Stimulated activated CD8-positive, alpha-beta memory T cell treated with anti-CD3 and anti-CD28 coated beads, Interleukin-12 subunit alpha, Interleukin-12 subunit beta, amount 100 ng/mL, for 24 hours (primary cell): ENCODE results near the gene TRIM64C.
"Not testable (repeated sequence)": the region's sequence is repeated elsewhere in the genome, so short reads cannot be mapped to it uniquely, and the experiment has no call there.

Experiments
- DNase-seq: peaks from one replicate; pipeline ENCODE4 v3.0.0-alpha.2; 2020; ENCODE audit errors: extremely low read depth

TRIM64C gene, protein sequence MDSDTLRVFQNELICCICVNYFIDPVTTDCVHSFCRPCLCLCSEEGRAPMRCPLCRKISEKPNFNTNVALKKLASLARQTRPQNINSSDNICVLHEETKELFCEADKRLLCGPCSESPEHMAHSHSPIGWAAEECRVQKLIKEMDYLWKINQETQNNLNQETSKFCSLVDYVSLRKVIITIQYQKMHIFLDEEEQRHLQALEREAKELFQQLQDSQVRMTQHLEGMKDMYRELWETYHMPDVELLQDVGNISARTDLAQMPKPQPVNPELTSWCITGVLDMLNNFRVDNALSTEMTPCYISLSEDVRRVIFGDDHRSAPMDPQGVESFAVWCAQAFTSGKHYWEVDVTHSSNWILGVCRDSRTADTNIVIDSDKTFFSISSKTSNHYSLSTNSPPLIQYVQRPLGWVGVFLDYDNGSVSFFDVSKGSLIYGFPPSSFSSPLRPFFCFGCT

DNA sequence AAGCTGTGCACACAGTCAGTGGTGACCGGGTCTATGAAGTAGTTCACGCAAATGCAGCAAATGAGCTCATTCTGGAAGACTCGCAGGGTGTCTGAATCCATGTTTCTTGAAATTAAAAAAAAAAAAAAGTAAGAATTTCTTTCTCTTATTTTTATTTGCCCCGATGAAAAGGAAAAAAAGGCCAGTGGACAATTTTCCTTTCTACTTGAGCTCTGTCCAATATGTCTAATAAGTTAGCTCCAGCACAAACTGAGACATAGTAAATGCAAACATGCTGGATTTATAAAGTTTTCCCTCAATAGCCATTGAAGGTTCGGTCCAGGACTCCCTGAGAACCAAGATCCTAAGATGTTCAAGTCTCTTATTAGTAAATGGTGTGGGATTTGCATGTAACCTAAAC, at the start of gene TRIM64C:
TSS of gene TRIM64C (minus strand) at position 101 of the 400 bp plus-strand sequence. CDS start at position 101, 0 bp downstream.
- DNase-seq: not testable (repeated sequence)

DNA sequence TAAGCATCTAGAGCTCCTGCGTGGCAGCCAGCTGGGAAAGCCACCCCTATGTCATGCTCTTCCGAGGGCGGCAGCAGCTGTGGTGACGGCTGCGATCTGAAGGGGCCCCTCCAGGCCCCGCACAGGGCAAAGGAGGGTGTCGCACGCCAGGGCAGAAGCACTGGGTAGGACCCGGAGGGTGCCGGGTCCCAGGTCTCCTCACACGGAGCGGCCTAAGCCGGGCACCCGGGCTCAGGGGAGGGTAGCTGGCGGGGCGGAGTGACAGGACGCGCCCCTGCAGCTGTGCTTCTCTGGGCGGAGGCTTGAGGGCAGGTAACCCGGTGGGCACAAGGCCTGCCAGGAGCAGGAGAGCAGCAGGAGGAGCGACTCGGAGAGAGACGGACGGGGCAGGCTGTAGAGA, 43.4 kb upstream of the TRIM64C start:
- not testable (repeated sequence) for DNase-seq

DNA sequence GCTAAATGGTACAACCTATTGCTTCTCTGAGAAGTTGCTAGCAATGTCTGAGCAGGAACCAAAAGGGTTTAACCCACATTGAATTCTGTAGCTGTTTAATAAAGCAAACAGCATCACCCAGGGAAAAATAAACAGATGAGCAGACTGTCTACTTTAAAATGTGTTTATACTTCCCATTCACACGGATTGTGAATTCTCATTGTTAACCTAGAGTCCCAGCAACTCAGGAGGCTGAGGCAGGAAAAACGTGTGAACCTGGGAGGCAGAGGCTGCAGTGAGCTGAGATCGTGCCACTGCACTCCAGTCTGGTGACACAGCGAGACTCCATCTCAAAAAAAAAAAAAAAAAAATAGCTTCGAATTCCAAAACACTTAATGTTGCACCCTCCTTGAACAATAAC, 11.0 kb upstream of the TRIM64C start:
- DNase-seq: not testable (repeated sequence)

DNA sequence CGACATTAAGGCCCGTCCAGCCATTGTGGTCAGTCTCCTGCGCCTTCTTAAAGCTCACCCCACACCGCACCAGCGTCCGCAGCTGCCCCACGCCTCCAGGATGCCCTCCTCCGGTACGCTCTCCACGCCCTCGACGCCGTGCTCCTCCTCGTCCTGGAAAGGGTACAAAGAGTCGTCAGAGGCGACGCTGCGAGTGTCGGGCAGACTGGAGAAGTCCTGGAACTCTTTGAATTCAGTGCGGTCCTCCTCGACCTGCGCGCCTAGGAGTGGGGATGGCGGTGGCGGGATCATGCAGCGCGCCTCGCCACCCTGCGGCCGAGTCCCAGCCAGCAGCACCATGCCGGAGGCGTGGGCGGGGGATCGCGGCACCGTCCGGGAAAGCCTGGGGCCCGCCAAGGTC, 9.1 kb downstream of the TRIM64C start:
- DNase-seq: not testable (repeated sequence)

DNA sequence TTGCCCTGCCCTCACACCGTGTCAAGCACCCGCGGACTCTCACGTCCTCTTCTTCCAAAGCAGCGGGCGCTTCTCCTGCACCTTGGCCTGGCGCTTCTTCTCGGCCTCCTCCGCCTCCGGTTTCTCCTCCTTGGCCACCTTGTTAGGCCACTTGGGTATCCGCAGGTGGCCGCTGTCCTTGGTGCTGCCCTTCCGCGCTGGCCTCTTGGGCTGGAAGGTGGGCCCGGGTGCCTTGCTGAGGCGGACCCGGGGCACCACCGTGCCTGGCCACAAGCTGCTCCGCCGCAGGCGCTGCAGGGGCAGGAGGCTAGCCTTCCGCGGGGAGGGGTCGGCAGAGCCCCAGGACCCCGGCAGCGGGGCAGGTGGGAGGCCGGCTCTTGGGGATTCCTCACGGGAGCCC, 10.7 kb downstream of the TRIM64C start:
- not testable (repeated sequence) for DNase-seq

DNA sequence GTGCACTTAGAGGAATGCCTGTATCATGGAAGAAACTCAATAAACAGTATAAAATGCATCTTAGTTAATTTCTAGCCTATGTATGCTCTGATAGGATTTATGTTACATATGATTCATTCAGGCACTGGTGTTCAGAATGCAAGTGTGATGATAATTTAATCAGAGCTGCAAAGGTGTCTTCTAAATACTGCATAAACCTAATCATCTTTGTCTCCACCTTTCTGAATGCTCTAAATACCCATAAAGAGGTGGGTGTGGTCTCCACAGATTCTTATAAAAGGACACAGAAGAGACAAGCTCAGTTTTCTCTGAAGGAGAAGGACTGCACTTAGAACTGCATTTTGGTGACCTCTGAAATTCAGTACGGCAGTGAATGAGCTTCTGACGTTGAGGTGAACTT, 30.4 kb downstream of the TRIM64C start, which contains the start of gene TRIM49B:
TSS of gene TRIM49B (plus strand) at position 301 of the 400 bp plus-strand sequence. CDS start 2,777 bp downstream, outside the sequence.
- DNase-seq: not testable (repeated sequence)
